Stomach (tissue), 19 donors: Measurements from ENCODE around the gene EFNA3. TPM values are rescaled to one million over a fixed set of nuclear protein-coding genes. Genes with fewer than 3 reads are reported as not detected.
A peak's percentile ranks its signal among the peaks of the same experiment; 100 is the strongest.

Experiments used
- DNase-seq, 2 donors: peaks; one replicate each; pipeline versions ENCODE4 v3.0.0 to v3.0.0-alpha.2; 2013 to 2019
- H3K27ac ChIP-seq, 5 donors: fragments of 200-600 bp in 4 of 5; sonication (generic) in 4 of 5; one replicate each; pipeline ENCODE4 v1.5.1; 2013 to 2019; ENCODE audit warnings: mild to moderate bottlenecking in 1 of 5, moderate library complexity in 1 of 5
- H3K27me3 ChIP-seq, 3 donors: fragments of 200-600 bp; sonication (generic); one replicate each; pipeline ENCODE4 v1.5.1; 2017 to 2019; ENCODE audit warnings: mixed run types in 1 of 3
- H3K36me3 ChIP-seq, 4 donors: fragments of 200-600 bp; sonication (generic); 1 replicate in 3 of 4; 2 replicates in 1 of 4; pipeline ENCODE4 v1.5.1; 2016 to 2019
- H3K4me1 ChIP-seq, 4 donors: fragments of 200-600 bp; sonication (generic); one replicate each; pipeline ENCODE4 v1.5.1; 2016 to 2019
- H3K4me3 ChIP-seq, 4 donors: fragments of 200-600 bp; sonication (generic) in 3 of 4; one replicate each; pipeline ENCODE4 v1.5.1; 2016 to 2019; ENCODE audit warnings: mild to moderate bottlenecking in 1 of 4
- H3K9me3 ChIP-seq, 4 donors: fragments of 200-600 bp; sonication (generic); one replicate each; pipeline ENCODE4 v1.5.1; 2016 to 2019
- EP300 ChIP-seq: sonication (generic); formaldehyde crosslinking; IDR thresholded peaks from one replicate; pipeline ENCODE4 v1.6.1; 2017; ENCODE audit warnings: antibody characterized with exemption
- POLR2A ChIP-seq, 4 donors: fragments of 450-650 bp; IDR thresholded peaks; one replicate each; pipeline ENCODE4 v1.6.1; 2016; ENCODE audit warnings: antibody characterized with exemption in 4 of 4, control low read depth in 2 of 4, mild to moderate bottlenecking in 1 of 4, moderate library complexity in 1 of 4
- POLR2AphosphoS5 ChIP-seq, 3 donors: sonication (generic); formaldehyde crosslinking; IDR thresholded peaks; one replicate each; pipeline ENCODE4 v1.6.1; 2016; ENCODE audit warnings: antibody characterized with exemption in 3 of 3
- WGBS, 5 donors: extraction: QIAGEN DNeasy Blood & Tissue Kit in 3 of 5; methylation state at CpG; one replicate each; pipeline versions ENCODE4 v1.1.5 to v1.1.7; 2013 to 2018; 5-methylcytosine and 5-hydroxymethylcytosine counted together
- intact Hi-C: fragments of 100-400 bp; cut with DNase I; formaldehyde crosslinking; loops from one replicate; pipeline ENCODE4 v1.15.1; 2023; ENCODE audit warnings: low total_unique reads
- long read RNA-seq, 10 donors: transcript quantifications; one replicate each; lab custom pipeline, GENCODE V29; 2026
- polyA plus RNA-seq, 3 donors: library from polyadenylated mRNA; stranded (reverse); fragments of 200-250 nt; gene quantifications; one replicate each; pipeline ENCODE4 v1.2.3, GENCODE V29; 2013
- total RNA-seq, 5 donors: library from RNA; depleted of rRNA; stranded (reverse); fragments of >200 nt; gene quantifications; one replicate each; pipeline versions ENCODE4 v1.1.0 to v1.2.3, GENCODE V29; 2014 to 2016
- TF ChIP-seq, protein P1 (sequence below), 7 experiments: fragments of 450-650 bp in 4 of 7; fragments of 200-600 bp in 3 of 7; sonication (generic) in 3 of 7; IDR thresholded peaks; one replicate each; pipeline ENCODE4 v1.5.1; 2016 to 2019; ENCODE audit warnings: antibody characterized with exemption in 7 of 7, control low read depth in 2 of 7, mild to moderate bottlenecking in 1 of 7
- donor health status: healthy with polysubstance abuse.
- donor health status: Bipolar disorder and iron deficiency.
- donor health status: healthy.

Gene EFNA3, protein sequence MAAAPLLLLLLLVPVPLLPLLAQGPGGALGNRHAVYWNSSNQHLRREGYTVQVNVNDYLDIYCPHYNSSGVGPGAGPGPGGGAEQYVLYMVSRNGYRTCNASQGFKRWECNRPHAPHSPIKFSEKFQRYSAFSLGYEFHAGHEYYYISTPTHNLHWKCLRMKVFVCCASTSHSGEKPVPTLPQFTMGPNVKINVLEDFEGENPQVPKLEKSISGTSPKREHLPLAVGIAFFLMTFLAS
- total RNA-seq: not detected
- polyA plus RNA-seq: 1 to 10 TPM in 2 of 3 donors, under 1 TPM in 1; 0.76 to 4.9 (median 1.5) TPM
- long read RNA-seq, donor 1: 0 reads
- long read RNA-seq, donor 2, partial matches to known transcripts: 0 of 3 reads
- long read RNA-seq, donor 2, other reads (novel, unspliced or antisense): 0 of 3 reads
- long read RNA-seq, donor 3: 0 reads
- long read RNA-seq, donor 4: 0 reads
- long read RNA-seq, donor 5, partial matches to known transcripts: 0 of 1 reads
- long read RNA-seq, donor 5, other reads (novel, unspliced or antisense): 0 of 1 reads
- long read RNA-seq, donor 6: 0 reads
- long read RNA-seq, donor 7: 0 reads
- long read RNA-seq, donor 8: 0 reads
- long read RNA-seq, donor 9, partial matches to known transcripts: 0 of 2 reads
- long read RNA-seq, donor 9, other reads (novel, unspliced or antisense): 0 of 2 reads
- long read RNA-seq, donor 10: 0 reads

DNA sequence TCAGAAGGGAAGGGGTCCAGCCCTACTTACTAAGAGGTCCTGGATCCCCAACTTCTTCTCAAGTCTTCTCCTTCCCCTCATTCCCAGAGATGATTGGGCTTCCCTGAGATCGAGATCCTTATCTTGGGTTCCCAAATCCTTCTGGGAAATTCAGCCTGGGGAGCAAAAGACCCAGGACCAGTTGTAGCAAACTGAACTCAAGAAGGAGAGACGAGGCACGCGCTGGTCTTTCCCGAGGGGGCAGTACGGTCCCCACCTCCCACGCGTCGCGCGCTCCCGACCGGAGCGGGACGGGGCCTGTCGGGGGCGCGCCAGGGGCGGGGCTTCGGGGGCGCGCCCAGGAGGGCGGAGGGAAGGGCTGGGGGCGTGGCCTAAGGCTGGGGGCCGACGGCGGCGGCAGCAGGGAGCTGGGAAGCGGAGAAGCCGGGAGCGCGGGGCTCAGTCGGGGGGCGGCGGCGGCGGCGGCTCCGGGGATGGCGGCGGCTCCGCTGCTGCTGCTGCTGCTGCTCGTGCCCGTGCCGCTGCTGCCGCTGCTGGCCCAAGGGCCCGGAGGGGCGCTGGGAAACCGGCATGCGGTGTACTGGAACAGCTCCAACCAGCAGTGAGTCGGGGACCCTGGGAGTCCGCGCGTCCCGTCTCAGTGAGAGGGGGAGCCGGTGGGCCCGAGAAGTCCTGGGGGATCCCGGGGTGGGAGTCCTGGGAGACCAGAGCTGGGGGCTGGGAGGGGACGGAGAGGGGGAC lies at the start of gene EFNA3:
TSS of gene EFNA3 (plus strand) at position 369 of the 741 bp plus-strand sequence. CDS start at position 474, 105 bp downstream.
- intact Hi-C loops: no loop called here

DNA sequence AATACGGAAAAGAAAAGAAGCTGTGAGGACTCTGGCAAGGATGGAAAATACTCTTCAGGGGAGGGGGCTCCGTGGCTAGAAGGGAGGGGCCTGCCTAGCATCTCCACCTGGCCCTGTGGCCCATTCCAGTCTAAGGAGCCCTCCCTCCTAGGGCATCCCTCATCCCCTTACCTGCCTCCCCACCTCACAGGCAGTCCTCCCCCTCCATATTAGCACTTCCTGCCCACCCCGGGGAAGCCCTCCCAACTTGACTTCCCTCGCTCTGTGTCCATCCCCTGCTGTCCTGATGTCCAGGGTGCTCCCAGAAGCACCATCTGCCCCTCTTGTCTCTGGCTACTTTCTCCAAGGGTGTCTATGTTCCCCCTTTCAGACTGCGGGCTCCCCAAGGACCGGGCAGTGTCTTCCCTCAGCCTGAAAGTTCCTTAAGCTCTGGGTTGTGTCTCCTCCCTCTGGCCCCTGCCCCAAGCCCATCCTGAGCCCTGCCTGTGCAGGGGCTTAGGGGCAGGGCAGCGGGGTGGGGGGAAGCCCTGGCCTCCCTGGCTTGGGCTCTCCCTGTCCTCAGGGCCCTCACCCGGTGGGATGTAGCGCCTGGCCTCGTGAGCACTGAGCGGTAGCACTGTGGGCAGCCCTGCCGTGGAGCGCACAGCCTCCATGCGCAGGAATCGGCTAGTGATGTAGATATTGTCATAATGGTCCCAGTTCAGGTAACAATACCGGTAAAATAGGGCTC lies 49.0 kb upstream of the EFNA3 start:
- intact Hi-C loops: no loop called here
- 78 to 87% (median 80%) methylated on average over 16 of the region's 16 CpGs for WGBS, 5 donors

More for the DNA sequence above, at the start of gene EFNA3:
- TF ChIP-seq, protein P1, sequence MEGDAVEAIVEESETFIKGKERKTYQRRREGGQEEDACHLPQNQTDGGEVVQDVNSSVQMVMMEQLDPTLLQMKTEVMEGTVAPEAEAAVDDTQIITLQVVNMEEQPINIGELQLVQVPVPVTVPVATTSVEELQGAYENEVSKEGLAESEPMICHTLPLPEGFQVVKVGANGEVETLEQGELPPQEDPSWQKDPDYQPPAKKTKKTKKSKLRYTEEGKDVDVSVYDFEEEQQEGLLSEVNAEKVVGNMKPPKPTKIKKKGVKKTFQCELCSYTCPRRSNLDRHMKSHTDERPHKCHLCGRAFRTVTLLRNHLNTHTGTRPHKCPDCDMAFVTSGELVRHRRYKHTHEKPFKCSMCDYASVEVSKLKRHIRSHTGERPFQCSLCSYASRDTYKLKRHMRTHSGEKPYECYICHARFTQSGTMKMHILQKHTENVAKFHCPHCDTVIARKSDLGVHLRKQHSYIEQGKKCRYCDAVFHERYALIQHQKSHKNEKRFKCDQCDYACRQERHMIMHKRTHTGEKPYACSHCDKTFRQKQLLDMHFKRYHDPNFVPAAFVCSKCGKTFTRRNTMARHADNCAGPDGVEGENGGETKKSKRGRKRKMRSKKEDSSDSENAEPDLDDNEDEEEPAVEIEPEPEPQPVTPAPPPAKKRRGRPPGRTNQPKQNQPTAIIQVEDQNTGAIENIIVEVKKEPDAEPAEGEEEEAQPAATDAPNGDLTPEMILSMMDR (IDR thresholded peaks at IDR 0.05): no peak
- TF ChIP-seq POLR2A (IDR thresholded peaks at IDR 0.05) (no peak), POLR2AphosphoS5 (IDR thresholded peaks at IDR 0.05) (no peak), EP300 (no peak)
- no peak within 1 kb of the TSS for H3K27ac ChIP-seq
- H3K36me3 ChIP-seq: no peaks in the 10 kb centered on the region
- H3K27me3 ChIP-seq: peaks cover 21 to 53% (median 52%) of the 10 kb centered on the region in 3 donors
- WGBS, 5 donors: 0 to 2% (median 2%) methylated on average over 5 to 59 of the region's 59 CpGs
- no peaks in the 10 kb centered on the region for H3K9me3 ChIP-seq
- peaks cover 52 to 59% (median 57%) of the 10 kb centered on the region in 4 donors for H3K4me1 ChIP-seq
- H3K4me3 ChIP-seq: peak within 1 kb of the TSS; percentile 42 to 62 (median 46)
- DNase-seq: peak; percentile 75 to 88

DNA sequence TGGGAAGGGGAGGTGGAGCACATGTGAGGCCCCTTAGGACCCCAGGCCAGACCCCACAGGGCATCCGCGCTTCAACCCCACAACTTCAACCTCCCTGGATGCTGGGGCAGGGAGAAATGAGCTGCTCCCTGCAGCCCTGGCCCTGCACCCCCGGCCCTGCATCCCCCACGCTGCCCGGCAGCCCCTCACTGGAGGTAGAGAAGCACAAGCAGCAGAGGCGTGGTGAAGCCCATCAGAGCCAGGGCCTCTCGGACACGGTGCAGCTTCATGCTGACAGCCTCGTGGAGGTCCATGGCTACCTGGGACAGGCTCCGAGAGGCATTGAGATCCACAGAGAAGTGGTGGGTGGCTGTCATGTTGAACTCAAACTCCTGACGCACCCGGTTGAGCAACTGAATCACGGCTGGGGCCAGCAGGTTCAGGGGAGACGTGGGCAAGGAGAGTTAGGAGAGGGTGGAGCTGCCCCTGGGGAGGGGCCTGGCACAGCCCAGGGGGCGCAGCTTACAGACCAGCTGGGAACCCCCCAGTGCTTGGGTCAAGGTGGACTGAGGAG lies 48.3 kb upstream of the EFNA3 start:
- no peak for DNase-seq
- intact Hi-C loops: no loop called here
- Histone ChIP-seq H3K36me3 (no peaks in the 10 kb centered on the region), H3K9me3 (no peaks in the 10 kb centered on the region), H3K27ac (no peak overlapping the region), H3K4me3 (no peak overlapping the region), H3K27me3 (no peaks in the 10 kb centered on the region), H3K4me1 (no peaks in the 10 kb centered on the region)
- no peak for TF ChIP-seq POLR2A (IDR thresholded peaks at IDR 0.05)
- TF ChIP-seq POLR2AphosphoS5 (IDR thresholded peaks at IDR 0.05): no peak
- TF ChIP-seq, protein P1 (IDR thresholded peaks at IDR 0.05): no peak
- TF ChIP-seq EP300: no peak
- 77 to 96% (median 85%) methylated on average over 3 to 15 of the region's 15 CpGs for WGBS, 5 donors

More for the DNA sequence above, 49.0 kb upstream of the EFNA3 start:
- Histone ChIP-seq H3K4me1 (no peaks in the 10 kb centered on the region), H3K27me3 (no peaks in the 10 kb centered on the region), H3K36me3 (no peaks in the 10 kb centered on the region), H3K9me3 (no peaks in the 10 kb centered on the region), H3K4me3 (no peak overlapping the region), H3K27ac (no peak overlapping the region)
- TF ChIP-seq POLR2A (IDR thresholded peaks at IDR 0.05): no peak
- TF ChIP-seq, protein P1 (IDR thresholded peaks at IDR 0.05): no peak
- no peak for TF ChIP-seq EP300
- no peak for TF ChIP-seq POLR2AphosphoS5 (IDR thresholded peaks at IDR 0.05)
- no peak for DNase-seq
